OCI-LY1 (cell line): ENCODE measurements around the gene CRK.
A peak's percentile ranks its signal among the peaks of the same experiment; 100 is the strongest.

Experiments used
- H2AFZ ChIP-seq: fragments of 200-600 bp; sonication (generic), shearing (Covaris generic); 2 replicates; pipeline ENCODE4 v1.6.0; 2014; ENCODE audit warnings: antibody characterized with exemption, mild to moderate bottlenecking, low read length
- H3F3A ChIP-seq: fragments of 200-600 bp; sonication (generic), shearing (Covaris generic); 2 replicates; pipeline ENCODE4 v1.6.0; 2014; ENCODE audit warnings: mild to moderate bottlenecking, antibody characterized with exemption, low read length, moderate library complexity; ENCODE audit not compliant: insufficient read depth
- H3K27ac ChIP-seq: fragments of 200-600 bp; sonication (generic); 2 replicates; pipeline ENCODE4 v1.5.1; 2014; ENCODE audit warnings: low read length, mixed run types, mild to moderate bottlenecking, low read depth; ENCODE audit not compliant: poor library complexity, severe bottlenecking
- H3K27me3 ChIP-seq: fragments of 200-600 bp; sonication (generic); 2 replicates; pipeline ENCODE4 v1.6.0; 2014; ENCODE audit warnings: antibody characterized with exemption, mild to moderate bottlenecking, low read length, moderate library complexity; ENCODE audit not compliant: insufficient read depth
- H3K36me3 ChIP-seq: fragments of 200-600 bp; sonication (generic); 2 replicates; pipeline ENCODE4 v1.6.1; 2014; ENCODE audit warnings: mild to moderate bottlenecking, antibody characterized with exemption, low read length, moderate library complexity, mixed read lengths; ENCODE audit not compliant: insufficient read depth
- H3K4me1 ChIP-seq: fragments of 200-600 bp; sonication (generic); 2 replicates; pipeline ENCODE4 v1.5.1; 2014; ENCODE audit warnings: mild to moderate bottlenecking, low read length, moderate library complexity; ENCODE audit not compliant: insufficient read depth, severe bottlenecking
- H3K4me2 ChIP-seq: fragments of 200-600 bp; sonication (generic), shearing (Covaris generic); 2 replicates; pipeline ENCODE4 v1.6.1; 2014; ENCODE audit warnings: low read length
- H3K4me3 ChIP-seq: fragments of 200-600 bp; sonication (generic); 2 replicates; pipeline ENCODE4 v1.5.1; 2014; ENCODE audit warnings: low read length, low read depth, mild to moderate bottlenecking, mixed read lengths; ENCODE audit not compliant: poor library complexity, severe bottlenecking
- H3K79me2 ChIP-seq: fragments of 200-600 bp; shearing (Covaris generic); 2 replicates; pipeline ENCODE4 v1.6.1; 2016; ENCODE audit warnings: mixed run types, low read length, mixed read lengths; ENCODE audit not compliant: insufficient read depth
- H3K9ac ChIP-seq: fragments of 200-600 bp; sonication (generic), shearing (Covaris generic); 2 replicates; pipeline ENCODE4 v1.6.1; 2014; ENCODE audit warnings: mild to moderate bottlenecking, low read length, mixed read lengths
- H3K9me2 ChIP-seq: fragments of 200-600 bp; sonication (generic), shearing (Covaris generic); 2 replicates; pipeline ENCODE4 v1.6.1; 2014; ENCODE audit warnings: low read depth, mild to moderate bottlenecking, low read length, mixed read lengths
- H3K9me3 ChIP-seq: fragments of 200-600 bp; shearing (Covaris generic); 2 replicates; pipeline ENCODE4 v1.6.1; 2014; ENCODE audit warnings: low read length, mixed read lengths
- H4K20me1 ChIP-seq: fragments of 200-600 bp; sonication (generic), shearing (Covaris generic); 2 replicates; pipeline ENCODE4 v1.6.0; 2016; ENCODE audit warnings: mild to moderate bottlenecking, low read length; ENCODE audit not compliant: insufficient read depth
- CTCF ChIP-seq: fragments of 200-600 bp; sonication (generic), shearing (Covaris generic); IDR thresholded peaks from 2 replicates; pipeline ENCODE4 v1.5.1; 2017; ENCODE audit warnings: mild to moderate bottlenecking, antibody characterized with exemption, low read length, moderate library complexity, mixed read lengths
- EZH2 ChIP-seq: fragments of 200-600 bp; sonication (generic), shearing (Covaris generic); IDR thresholded peaks from 2 replicates; pipeline ENCODE4 v1.8.0; 2017; ENCODE audit warnings: borderline replicate concordance, mixed run types, mild to moderate bottlenecking, antibody characterized with exemption, low read length, moderate library complexity, mixed read lengths

CRK gene

GRCh38 chr17:1488826-1489270 is 32.8 kb upstream of the CRK start:
- Histone ChIP-seq H3K9me3 (no peaks in the 10 kb centered on the region), H2AFZ (no peak overlapping the region), H4K20me1 (no peaks in the 10 kb centered on the region), H3K27me3 (no peaks in the 10 kb centered on the region), H3K36me3 (no peaks in the 10 kb centered on the region), H3K4me3 (no peak overlapping the region), H3K4me2 (peak overlapping the region; percentile 84), H3K27ac (peak overlapping the region; percentile 54), H3K9me2 (no peaks in the 10 kb centered on the region), H3F3A (no peaks in the 10 kb centered on the region), H3K4me1 (peaks cover 58% of the 10 kb centered on the region), H3K9ac (no peak overlapping the region; the same call in 1 of the 2 replicates), H3K79me2 (no peaks in the 10 kb centered on the region)
- no peak for TF ChIP-seq CTCF
- TF ChIP-seq EZH2, result no peak

- peak overlapping the region; percentile 66; the same call in 1 of the 2 replicates for H3K9ac ChIP-seq
- H3K4me2 ChIP-seq, result peak overlapping the region; percentile 84
- H3K9me3 ChIP-seq, result no peaks in the 10 kb centered on the region
- no peaks in the 10 kb centered on the region for H3K27me3 ChIP-seq
- H3K9me2 ChIP-seq, result no peaks in the 10 kb centered on the region
- TF ChIP-seq CTCF (no peak), EZH2 (no peak)
- peak overlapping the region; percentile 58 for H3K4me3 ChIP-seq
- 0 out of 2 replicates have a peak, but pooled peaks cover 3% of the 10 kb centered on the region for H3K36me3 ChIP-seq
- no peaks in the 10 kb centered on the region for H3K79me2 ChIP-seq
- no peaks in the 10 kb centered on the region for H4K20me1 ChIP-seq
- no peaks in the 10 kb centered on the region for H3F3A ChIP-seq
- peaks cover 58% of the 10 kb centered on the region for H3K4me1 ChIP-seq
- H2AFZ ChIP-seq, result no peak overlapping the region
- peak overlapping the region; percentile 95 for H3K27ac ChIP-seq
These were observed 32.1 kb upstream of the CRK start for GRCh38 chr17:1487939-1488825.

DNA sequence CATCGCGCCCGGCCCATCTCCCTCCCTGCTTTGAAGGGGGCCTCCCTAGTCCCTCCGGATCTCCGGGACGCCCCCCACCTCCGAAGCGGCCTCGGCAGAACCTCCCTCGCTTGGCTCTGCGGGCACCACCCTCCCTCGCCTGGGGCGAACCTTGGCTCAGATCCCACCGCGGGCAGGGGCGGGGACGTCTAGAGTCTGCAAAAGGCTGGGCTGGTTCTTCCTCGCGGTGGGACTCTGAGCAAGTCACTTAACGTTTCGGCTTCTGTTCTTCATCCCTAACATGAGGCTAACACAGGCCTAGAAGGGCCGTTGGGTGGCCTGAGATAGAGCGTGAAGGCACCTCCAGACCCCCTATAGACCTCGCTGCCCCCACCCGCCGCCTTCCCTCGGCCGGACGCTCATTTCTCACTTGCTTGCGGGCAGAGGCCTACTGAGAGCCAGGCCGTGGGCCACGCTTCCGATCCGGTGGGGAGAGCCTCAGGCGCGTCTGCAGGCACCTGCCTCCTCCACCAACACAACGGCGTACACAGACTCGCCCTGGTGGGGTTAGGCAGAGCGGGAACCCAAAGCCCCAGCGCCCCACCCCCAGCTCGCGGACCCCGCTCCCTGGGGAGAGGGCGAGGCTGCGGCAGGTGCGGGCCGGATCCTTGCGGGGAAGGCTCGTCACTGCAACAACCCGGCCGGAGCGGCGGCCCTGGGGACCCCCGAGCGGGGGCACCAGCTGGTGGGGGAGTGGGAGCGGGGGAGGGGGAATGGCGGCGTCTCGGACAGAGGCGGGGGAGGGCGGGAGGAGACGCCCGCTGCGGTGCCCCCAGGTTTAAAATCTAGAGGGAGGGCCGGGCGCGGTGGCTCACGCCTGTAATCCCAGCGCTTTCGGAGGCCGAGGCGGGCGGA is 31.0 kb upstream of the CRK start:
- no peaks in the 10 kb centered on the region for H3K27me3 ChIP-seq
- H3K9ac ChIP-seq, result peak overlapping the region; percentile 66; the same call in 1 of the 2 replicates
- no peaks in the 10 kb centered on the region for H3K9me3 ChIP-seq
- H3K27ac ChIP-seq, result peak overlapping the region; percentile 95
- peaks cover 7% of the 10 kb centered on the region; the same call in 1 of the 2 replicates for H3K36me3 ChIP-seq
- H3K79me2 ChIP-seq, result no peaks in the 10 kb centered on the region
- no peaks in the 10 kb centered on the region for H4K20me1 ChIP-seq
- peaks cover 55% of the 10 kb centered on the region for H3K4me1 ChIP-seq
- peak overlapping the region; percentile 58 for H3K4me3 ChIP-seq
- H2AFZ ChIP-seq, result no peak overlapping the region
- H3K9me2 ChIP-seq, result no peaks in the 10 kb centered on the region
- no peaks in the 10 kb centered on the region for H3F3A ChIP-seq
- H3K4me2 ChIP-seq, result peak overlapping the region; percentile 84
- no peak for TF ChIP-seq CTCF
- no peak for TF ChIP-seq EZH2
